Medulla oblongata (tissue), 1 donor: ENCODE results near the gene PYDC1.
"Not testable (repeated sequence)": the region's sequence is repeated elsewhere in the genome, so short reads cannot be mapped to it uniquely, and the experiment has no call there.

ENCODE experiments used
- DNase-seq: peaks from one replicate; pipeline ENCODE4 v3.0.0-alpha.2; 2015; ENCODE audit errors: extremely low spot score

The PYDC1 gene

GRCh38 chr16:31221357-31222160, 4.6 kb upstream of the PYDC1 start:
- no peak for DNase-seq

GRCh38 chr16:31219154-31219741, 2.3 kb upstream of the PYDC1 start:
- no peak for DNase-seq

- DNase-seq, result no peak
Measured at GRCh38 chr16:31217136-31217530, 198 bp upstream of the PYDC1 start.

GRCh38 chr16:31215287-31216162, 1.4 kb downstream of the PYDC1 start:
- DNase-seq, result no peak

GRCh38 chr16:31214708-31215286, 2.1 kb downstream of the PYDC1 start:
- DNase-seq, result no peak

- DNase-seq, result no peak
Measured at GRCh38 chr16:31213877-31214707, 2.8 kb downstream of the PYDC1 start, which contains the start of gene TRIM72. TRIM72 (plus strand) TSS chr16:31214119; CDS start chr16:31214739, 620 bp downstream.

- DNase-seq, result no peak
Measured at GRCh38 chr16:31213342-31213741, 3.6 kb downstream of the PYDC1 start.

- no peak for DNase-seq
Measured at GRCh38 chr16:31206776-31207175, 10.2 kb downstream of the PYDC1 start.

- DNase-seq, result no peak
Measured at GRCh38 chr16:31204871-31205666, 11.9 kb downstream of the PYDC1 start.

GRCh38 chr16:31202414-31203375, 14.2 kb downstream of the PYDC1 start, which contains the start of gene PYCARD:
PYCARD (minus strand) TSS chr16:31202760; CDS start chr16:31202690, 70 bp downstream.
- peak; percentile 22 for DNase-seq

GRCh38 chr16:31201582-31202413, 15.1 kb downstream of the PYDC1 start:
- peak; percentile 40 for DNase-seq

GRCh38 chr16:31200821-31201568, 15.9 kb downstream of the PYDC1 start:
- no peak for DNase-seq

- DNase-seq, result not testable (repeated sequence)
Measured at GRCh38 chr16:31200111-31200510, 16.8 kb downstream of the PYDC1 start.

- no peak for DNase-seq
Measured at GRCh38 chr16:31199430-31200041, 17.4 kb downstream of the PYDC1 start.

GRCh38 chr16:31198207-31198882, 18.6 kb downstream of the PYDC1 start:
- no peak for DNase-seq
